ENCODE results near the gene EARS2.

EARS2 gene

GRCh38 chr16:23572394-23572793 lies 15.2 kb upstream of the EARS2 start:
- ChIA-PET CTCF (no interaction called here), POLR2A (no interaction called here)
- DNase-seq (ENCODE audit: extremely low spot score) = no peak
- TF ChIP-seq ZNF384 (IDR thresholded peaks at IDR 0.05) (no peak), ARNT (IDR thresholded peaks at IDR 0.05) (no peak), NFRKB (IDR thresholded peaks at IDR 0.05) (no peak)

DNA sequence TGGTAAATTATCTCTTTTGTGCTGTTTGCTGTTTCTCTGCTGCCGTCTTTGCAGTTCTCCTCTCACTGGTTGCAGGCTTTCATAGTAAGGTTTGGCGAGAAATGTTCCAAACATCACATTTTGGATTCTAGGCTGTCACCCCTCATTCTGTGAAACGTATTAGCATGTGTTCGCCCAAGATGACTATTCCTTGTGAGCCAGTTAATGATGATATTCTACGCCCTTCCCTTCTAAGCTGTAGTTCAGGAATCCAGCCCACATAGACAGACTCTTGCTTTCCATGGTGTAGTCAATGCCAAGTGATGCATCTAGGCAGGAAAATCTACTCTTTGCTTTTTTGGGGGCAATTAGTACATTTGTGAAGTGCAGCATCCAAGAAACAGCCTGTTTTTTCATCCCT lies 14.7 kb upstream of the EARS2 start:
- no peak for DNase-seq (ENCODE audit: extremely low spot score)
- ChIA-PET POLR2A (no interaction called here), CTCF (no interaction called here)

DNA sequence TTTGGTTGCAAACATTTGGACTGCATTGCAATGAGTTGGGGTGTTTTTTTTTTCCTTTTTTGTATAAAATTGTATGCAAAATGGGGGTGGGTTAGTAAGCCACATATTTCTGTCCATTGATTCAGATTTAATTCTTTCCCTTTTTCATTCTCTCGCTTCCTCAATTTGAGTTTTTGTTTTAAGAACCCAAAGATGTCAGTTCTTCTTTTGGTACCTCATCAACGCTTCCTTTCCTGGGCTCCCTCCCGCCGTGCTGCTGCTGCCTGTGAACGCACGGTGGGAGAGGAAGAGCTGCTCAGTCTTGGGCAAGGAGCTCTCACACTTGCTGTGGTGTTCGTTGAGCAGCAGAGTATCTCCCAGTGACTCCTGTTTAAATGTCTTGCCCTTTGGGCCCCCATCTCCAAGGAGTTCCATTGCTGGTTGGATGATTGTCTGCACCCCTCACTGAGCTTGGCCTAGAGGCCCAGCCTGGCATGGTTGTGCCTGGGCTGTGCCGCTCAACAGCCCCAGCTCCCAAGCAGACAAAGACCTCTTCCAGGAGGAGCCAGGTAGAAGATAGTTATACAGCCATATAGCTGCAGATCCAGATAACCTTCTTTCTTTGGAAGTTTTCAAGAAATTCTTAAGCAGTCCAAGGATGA lies 14.0 kb upstream of the EARS2 start:
- ChIA-PET CTCF (no interaction called here), POLR2A (no interaction called here)

More for the DNA sequence above, 14.7 kb upstream of the EARS2 start:
- no peak for TF ChIP-seq NFRKB (IDR thresholded peaks at IDR 0.05)
- no peak for TF ChIP-seq ELF4 (IDR thresholded peaks at IDR 0.05)
- TF ChIP-seq PKNOX1 (IDR thresholded peaks at IDR 0.05) = no peak
- TF ChIP-seq TARDBP (IDR thresholded peaks at IDR 0.05) = no peak
- TF ChIP-seq CTBP1 (IDR thresholded peaks at IDR 0.05; ENCODE audit: borderline replicate concordance) = no peak
- no peak for TF ChIP-seq LEF1 (IDR thresholded peaks at IDR 0.05; ENCODE audit: borderline replicate concordance)
- no peak for TF ChIP-seq FOXM1 (IDR thresholded peaks at IDR 0.05; ENCODE audit: borderline replicate concordance)
- no peak for TF ChIP-seq FOXK2 (IDR thresholded peaks at IDR 0.05)
- TF ChIP-seq ARNT (IDR thresholded peaks at IDR 0.05) = no peak
- TF ChIP-seq SUZ12 (IDR thresholded peaks at IDR 0.05) = no peak
- TF ChIP-seq HDGF (IDR thresholded peaks at IDR 0.05; ENCODE audit: borderline replicate concordance) = no peak
- TF ChIP-seq FOXA1 (IDR thresholded peaks at IDR 0.05) = no peak
- no peak for TF ChIP-seq ZNF384 (IDR thresholded peaks at IDR 0.05)
- TF ChIP-seq BHLHE40 (IDR thresholded peaks at IDR 0.05; ENCODE audit: borderline replicate concordance) = no peak

DNA sequence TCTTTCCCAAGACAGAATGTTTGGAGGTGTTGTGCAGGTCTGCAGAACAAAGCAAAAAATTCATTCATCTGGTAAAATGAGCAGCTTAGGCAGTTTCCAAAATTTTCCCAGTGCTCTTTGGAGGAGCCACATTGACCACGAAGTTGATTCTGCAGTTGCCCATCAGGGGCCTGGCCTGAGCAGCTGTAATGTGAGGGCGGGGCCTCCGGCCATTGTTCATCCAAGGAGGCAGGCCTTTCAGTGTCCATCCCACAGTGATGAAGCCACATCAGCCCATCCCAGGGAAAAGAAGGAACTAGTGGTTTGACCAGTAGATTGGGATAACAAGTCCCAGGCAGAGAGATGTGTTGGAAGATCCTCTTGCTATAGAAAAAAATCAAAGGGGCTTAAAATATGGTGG lies 10.5 kb upstream of the EARS2 start:
- TF ChIP-seq FOXK2 (IDR thresholded peaks at IDR 0.05) (no peak), NFRKB (IDR thresholded peaks at IDR 0.05) (no peak), ZNF384 (IDR thresholded peaks at IDR 0.05) (no peak), CTBP1 (IDR thresholded peaks at IDR 0.05; ENCODE audit: borderline replicate concordance) (no peak), PKNOX1 (IDR thresholded peaks at IDR 0.05) (no peak)
- ChIA-PET POLR2A (no interaction called here), CTCF (no interaction called here)
- DNase-seq (ENCODE audit: extremely low spot score) = no peak

More for the DNA sequence above, 14.0 kb upstream of the EARS2 start:
- DNase-seq (ENCODE audit: extremely low spot score) = no peak
- no peak for TF ChIP-seq LEF1 (IDR thresholded peaks at IDR 0.05; ENCODE audit: borderline replicate concordance)
- TF ChIP-seq BHLHE40 (IDR thresholded peaks at IDR 0.05; ENCODE audit: borderline replicate concordance) = no peak
- TF ChIP-seq ARNT (IDR thresholded peaks at IDR 0.05) = no peak
- no peak for TF ChIP-seq SP1 (IDR thresholded peaks at IDR 0.05)
- TF ChIP-seq ZNF384 (IDR thresholded peaks at IDR 0.05) = no peak
- TF ChIP-seq TARDBP (IDR thresholded peaks at IDR 0.05) = no peak
- TF ChIP-seq CTBP1 (IDR thresholded peaks at IDR 0.05; ENCODE audit: borderline replicate concordance) = no peak
- TF ChIP-seq NFRKB (IDR thresholded peaks at IDR 0.05) = no peak
- no peak for TF ChIP-seq ELF4 (IDR thresholded peaks at IDR 0.05)
- no peak for TF ChIP-seq FOXK2 (IDR thresholded peaks at IDR 0.05)
- TF ChIP-seq L3MBTL2 (conservative IDR thresholded peaks at IDR 0.05) = no peak
- no peak for TF ChIP-seq PKNOX1 (IDR thresholded peaks at IDR 0.05)
- TF ChIP-seq HDGF (IDR thresholded peaks at IDR 0.05; ENCODE audit: borderline replicate concordance) = no peak
- no peak for TF ChIP-seq SUZ12 (IDR thresholded peaks at IDR 0.05)
- TF ChIP-seq FOXM1 (IDR thresholded peaks at IDR 0.05; ENCODE audit: borderline replicate concordance) = no peak
- TF ChIP-seq FOXA1 (IDR thresholded peaks at IDR 0.05) = no peak

DNA sequence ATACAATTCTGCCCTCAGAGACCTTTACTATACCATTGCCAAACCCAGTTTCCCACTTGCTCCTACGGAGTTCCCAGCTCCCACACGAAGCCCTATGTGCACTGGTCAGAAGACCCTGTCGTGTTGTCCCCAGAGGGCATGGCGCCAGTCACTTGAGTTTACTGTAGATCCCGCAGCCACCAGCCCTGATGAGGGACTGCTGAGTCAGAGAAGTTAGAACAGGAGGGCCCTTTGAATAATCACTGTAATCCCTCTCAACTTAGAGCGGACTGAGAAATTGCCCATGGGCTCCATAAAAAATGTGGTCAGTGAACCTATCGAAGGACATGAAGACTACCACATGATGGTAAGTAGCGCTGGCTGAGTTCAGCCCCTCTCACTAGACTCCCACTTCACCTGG lies 9.6 kb upstream of the EARS2 start:
- TF ChIP-seq SP1 (IDR thresholded peaks at IDR 0.05) (no peak), FOXA1 (IDR thresholded peaks at IDR 0.05) (no peak), ELF4 (IDR thresholded peaks at IDR 0.05) (no peak), LEF1 (IDR thresholded peaks at IDR 0.05; ENCODE audit: borderline replicate concordance) (no peak), BHLHE40 (IDR thresholded peaks at IDR 0.05; ENCODE audit: borderline replicate concordance) (no peak), NFRKB (IDR thresholded peaks at IDR 0.05) (no peak), ARNT (IDR thresholded peaks at IDR 0.05) (no peak), TARDBP (IDR thresholded peaks at IDR 0.05) (no peak), SUZ12 (IDR thresholded peaks at IDR 0.05) (no peak), HDGF (IDR thresholded peaks at IDR 0.05; ENCODE audit: borderline replicate concordance) (no peak), FOXM1 (IDR thresholded peaks at IDR 0.05; ENCODE audit: borderline replicate concordance) (no peak), PKNOX1 (IDR thresholded peaks at IDR 0.05) (no peak), FOXK2 (IDR thresholded peaks at IDR 0.05) (no peak), L3MBTL2 (conservative IDR thresholded peaks at IDR 0.05) (no peak), CTBP1 (IDR thresholded peaks at IDR 0.05; ENCODE audit: borderline replicate concordance) (no peak), ZNF384 (IDR thresholded peaks at IDR 0.05) (no peak)
- ChIA-PET POLR2A (no interaction called here), CTCF (no interaction called here)
- no peak for DNase-seq (ENCODE audit: extremely low spot score)
